Frontal cortex (tissue), 4 donors: Measurements from ENCODE around the gene NECTIN1. TPM values are rescaled to one million over a fixed set of nuclear protein-coding genes. Genes with fewer than 3 reads are reported as not detected.
A peak's percentile ranks its signal among the peaks of the same experiment; 100 is the strongest.

Source experiments
- DNase-seq, 2 donors: peaks; one replicate each; pipeline ENCODE4 v3.0.0; 2012; ENCODE audit warnings: low spot score in 2 of 2
- FAIRE-seq: peaks from 2 replicates; lab custom pipeline; 2012; peaks lifted over from hg19 to GRCh38; lab: Jason Lieb, UNC
- total RNA-seq: library from RNA; depleted of rRNA; stranded (reverse); fragments of >200 nt; gene quantifications from one replicate; pipeline ENCODE4 v1.2.3, GENCODE V29; 2014
- donor health status: control.
- donor health status: control.
- donor health status: control.

The NECTIN1 gene
- total RNA-seq, 1 donor from 2014 or later, result 10.2 TPM

- DNase-seq (peak in 1 of 2 donors; percentile 60), FAIRE-seq (no peak)
Measured at GRCh38 chr11:119699227-119699626, 29.8 kb downstream of the NECTIN1 start.

DNA sequence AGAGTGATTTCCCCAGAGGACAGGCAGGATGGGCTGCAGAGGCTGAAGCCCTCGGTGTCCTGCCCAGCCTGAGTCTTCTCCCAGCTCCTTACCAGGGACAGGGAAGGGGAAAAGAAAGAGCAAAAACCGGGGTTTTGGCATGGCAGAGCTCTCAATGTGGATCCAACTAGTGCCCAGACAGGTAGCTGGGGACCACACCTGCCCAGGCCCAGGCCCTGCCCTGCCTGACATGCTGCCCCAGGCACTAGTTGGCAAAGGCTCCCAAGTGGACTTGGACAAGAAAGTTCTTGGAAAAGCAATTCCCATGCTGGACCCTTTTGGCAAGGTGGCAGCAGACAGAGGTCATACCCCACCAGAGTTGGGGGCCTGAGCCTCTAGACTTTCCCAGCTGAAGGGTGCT, 31.1 kb downstream of the NECTIN1 start:
- DNase-seq (no peak), FAIRE-seq (no peak)

GRCh38 chr11:119697445-119697844, 31.6 kb downstream of the NECTIN1 start:
- no peak for FAIRE-seq
- DNase-seq, result no peak

DNA sequence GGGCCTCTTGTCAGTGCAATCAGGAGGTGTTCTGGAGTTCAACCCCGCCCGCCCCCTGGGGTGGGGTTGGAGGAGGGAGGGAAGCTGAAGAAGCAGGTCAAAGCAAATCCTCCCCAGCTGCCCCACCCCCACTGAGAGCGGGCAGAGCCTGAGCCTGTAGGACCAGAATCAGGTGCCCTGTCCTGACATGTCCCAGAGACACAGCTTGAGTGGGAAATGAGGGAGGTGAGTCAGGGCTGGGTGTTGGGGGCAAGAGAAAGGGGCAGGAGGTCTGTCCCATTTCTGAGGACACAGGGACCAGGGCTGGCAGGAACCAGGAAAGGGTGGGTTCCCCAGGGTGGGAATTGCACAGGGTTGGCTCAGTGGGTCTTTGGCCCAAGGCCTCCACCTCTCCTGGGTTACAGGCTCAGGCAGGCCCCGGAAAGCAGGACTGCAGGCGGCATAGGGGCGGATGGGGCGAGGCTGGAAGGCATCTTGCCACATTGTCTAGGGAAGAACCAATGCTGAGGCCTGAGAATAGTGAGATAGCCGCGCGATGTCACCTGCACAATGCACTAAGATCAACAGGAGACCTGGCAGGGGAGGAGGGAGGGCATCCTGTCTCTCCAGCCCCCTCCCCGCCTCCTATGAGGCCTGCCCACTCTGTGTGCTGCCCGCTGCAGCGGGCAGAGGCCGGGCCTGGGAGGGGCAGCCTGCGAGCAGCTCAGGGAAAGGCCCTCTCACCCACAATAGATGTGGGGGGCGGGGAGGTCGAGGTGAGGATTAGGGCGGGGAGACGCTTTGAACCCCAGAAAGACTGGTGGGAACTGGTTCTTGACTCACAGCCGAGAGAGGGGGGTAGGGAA, 32.4 kb downstream of the NECTIN1 start:
- FAIRE-seq, result no peak
- no peak for DNase-seq

DNA sequence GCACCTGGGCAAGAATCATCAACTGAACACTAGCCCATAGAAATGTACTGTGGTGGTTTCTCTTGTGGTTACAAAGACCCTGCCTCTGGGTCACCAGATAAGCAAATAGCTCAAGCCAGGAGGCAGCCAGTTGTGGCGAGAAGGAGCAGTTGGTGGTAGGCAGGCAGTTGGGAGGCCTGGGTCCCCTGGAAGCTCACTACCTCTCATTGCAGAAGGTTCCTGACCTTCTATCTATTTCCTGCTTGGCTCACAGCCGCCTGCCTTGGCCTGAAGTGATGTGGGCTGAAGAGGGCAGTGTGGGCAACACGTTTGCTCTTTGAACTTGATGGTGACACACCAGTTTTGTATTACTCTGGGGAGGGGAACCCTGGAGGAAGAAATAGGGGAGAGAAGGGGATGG, 34.7 kb downstream of the NECTIN1 start:
- FAIRE-seq, result no peak

GRCh38 chr11:119693253-119693815, 35.7 kb downstream of the NECTIN1 start:
- FAIRE-seq, result no peak
- no peak for DNase-seq

More for the DNA sequence above, 34.7 kb downstream of the NECTIN1 start:
- DNase-seq, result no peak

GRCh38 chr11:119692540-119692820, 36.5 kb downstream of the NECTIN1 start:
- FAIRE-seq, result no peak
- no peak for DNase-seq

- FAIRE-seq (no peak), DNase-seq (no peak)
Measured at GRCh38 chr11:119691701-119692539, 37.1 kb downstream of the NECTIN1 start.

- DNase-seq (no peak), FAIRE-seq (no peak)
Measured at GRCh38 chr11:119691020-119691666, 37.9 kb downstream of the NECTIN1 start.

- no peak for DNase-seq
- no peak for FAIRE-seq
Measured at GRCh38 chr11:119689302-119689701, 39.7 kb downstream of the NECTIN1 start.

DNA sequence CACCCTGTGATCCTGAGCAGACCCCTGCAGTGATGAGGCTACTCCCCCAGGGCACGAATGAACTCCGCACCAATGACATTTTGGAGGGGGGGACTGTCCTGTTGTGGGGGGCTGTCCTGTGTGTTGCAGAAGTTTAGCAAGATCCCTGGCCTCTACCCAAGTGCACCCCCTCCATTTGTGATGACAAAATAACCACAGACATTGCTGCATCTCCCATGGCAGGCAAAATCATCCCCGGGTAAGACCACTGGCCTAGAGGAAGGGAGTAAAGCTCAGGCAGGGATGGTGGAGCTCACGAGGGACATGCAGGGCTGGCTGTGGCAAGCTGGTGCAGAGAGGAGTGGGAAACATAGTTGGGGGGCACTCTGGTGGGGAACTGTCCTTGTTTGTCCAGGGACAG, 40.6 kb downstream of the NECTIN1 start:
- DNase-seq (no peak), FAIRE-seq (no peak)

GRCh38 chr11:119687373-119688046, 41.5 kb downstream of the NECTIN1 start:
- no peak for DNase-seq

GRCh38 chr11:119686177-119686882, 42.7 kb downstream of the NECTIN1 start:
- DNase-seq (no peak), FAIRE-seq (no peak)

More at GRCh38 chr11:119687373-119688046, 41.5 kb downstream of the NECTIN1 start:
- no peak for FAIRE-seq

DNA sequence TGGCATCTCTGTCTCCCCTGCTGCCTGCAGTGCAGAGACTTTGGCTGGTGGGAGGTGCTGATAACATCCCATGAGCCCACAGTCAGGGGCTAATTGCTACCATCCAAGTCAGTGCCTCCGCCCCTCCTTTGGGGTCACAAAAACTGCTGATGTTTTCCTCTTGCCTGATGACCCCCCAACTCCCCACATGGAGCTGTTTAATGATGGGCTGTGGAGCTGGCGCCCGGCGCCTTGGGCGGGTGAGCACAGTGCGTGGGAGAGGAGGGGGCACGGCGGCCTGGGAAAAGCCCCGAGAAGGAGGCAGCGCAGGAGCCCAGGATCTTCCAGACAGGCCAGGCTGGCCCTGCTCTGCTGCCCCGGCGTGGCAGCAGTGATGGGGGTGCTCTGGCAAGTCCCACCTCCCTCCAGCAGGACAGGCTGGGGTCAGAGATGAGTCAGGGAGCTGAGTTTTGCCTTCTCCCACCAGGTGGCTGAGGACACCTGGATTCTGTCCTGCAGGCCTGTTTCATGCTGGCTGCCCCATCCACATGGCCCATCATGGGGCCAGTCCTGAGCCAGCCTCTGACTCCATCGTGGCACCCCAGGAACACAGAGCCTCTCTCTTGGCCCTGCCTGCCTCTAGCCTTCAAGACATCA, 43.8 kb downstream of the NECTIN1 start:
- DNase-seq (no peak), FAIRE-seq (no peak)

- FAIRE-seq (no peak), DNase-seq (no peak)
Measured at GRCh38 chr11:119684361-119685110, 44.5 kb downstream of the NECTIN1 start.

GRCh38 chr11:119683783-119684182, 45.2 kb downstream of the NECTIN1 start:
- DNase-seq (no peak), FAIRE-seq (no peak)

DNA sequence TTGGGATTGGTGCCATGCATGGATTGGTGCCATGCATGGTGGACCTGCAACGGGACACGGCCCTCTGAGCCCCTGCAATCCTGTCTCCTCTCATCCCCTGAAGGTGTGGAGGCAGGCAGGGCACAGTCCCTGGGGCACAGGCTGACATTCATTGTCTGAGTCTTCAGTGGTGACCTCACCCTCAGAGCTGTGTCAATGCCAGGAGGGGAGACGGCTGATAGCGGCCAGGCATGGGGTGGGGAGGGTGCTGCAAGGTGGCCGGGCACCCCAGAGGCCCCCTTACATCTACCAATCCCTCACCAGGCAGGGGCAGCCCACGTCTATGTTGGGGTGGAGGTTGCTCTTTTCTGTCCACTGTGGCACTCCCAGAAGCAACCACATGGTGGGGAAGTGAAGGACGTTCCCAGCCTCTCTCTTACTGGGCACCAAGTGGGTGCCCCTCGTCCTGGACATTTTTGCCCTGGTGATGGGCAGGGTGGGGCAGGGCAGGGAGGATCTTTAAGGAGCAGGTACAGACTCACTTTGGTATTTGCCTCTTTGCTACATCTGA, 47.6 kb downstream of the NECTIN1 start:
- DNase-seq, result no peak

More for the DNA sequence above, 47.6 kb downstream of the NECTIN1 start:
- FAIRE-seq, result no peak
